ENCODE measurements around the gene GABARAPL2.

Gene GABARAPL2

GRCh38 chr16:75603241-75603640 is 37.1 kb downstream of the GABARAPL2 start:
- peaks cover 78% of the 10 kb centered on the region for H3K36me3 ChIP-seq
- H3K27me3 ChIP-seq (ENCODE audit: insufficient read depth, low read depth, severe bottlenecking) = no peaks in the 10 kb centered on the region
- no peak for DNase-seq
- H3K27ac ChIP-seq = no peak overlapping the region
- no peak overlapping the region for H3K4me3 ChIP-seq (ENCODE audit: low read depth, low read length)
- H3K9me3 ChIP-seq (ENCODE audit: severe bottlenecking) = no peaks in the 10 kb centered on the region
- no peak for TF ChIP-seq CTCF (IDR thresholded peaks at IDR 0.05; ENCODE audit: low read depth, low read length)

- TF ChIP-seq CTCF (IDR thresholded peaks at IDR 0.05; ENCODE audit: low read depth, low read length) = no peak
- H3K36me3 ChIP-seq = peaks cover 79% of the 10 kb centered on the region
- no peak for DNase-seq
- no peak overlapping the region for H3K4me3 ChIP-seq (ENCODE audit: low read depth, low read length)
- H3K9me3 ChIP-seq (ENCODE audit: severe bottlenecking) = no peaks in the 10 kb centered on the region
- H3K27ac ChIP-seq = no peak overlapping the region
- H3K27me3 ChIP-seq (ENCODE audit: insufficient read depth, low read depth, severe bottlenecking) = no peaks in the 10 kb centered on the region
Measured at GRCh38 chr16:75606507-75606906, 40.3 kb downstream of the GABARAPL2 start.

GRCh38 chr16:75614066-75614897 is 48.1 kb downstream of the GABARAPL2 start:
- Histone ChIP-seq H3K9me3 (ENCODE audit: severe bottlenecking) (no peaks in the 10 kb centered on the region), H3K27ac (no peak overlapping the region), H3K27me3 (ENCODE audit: insufficient read depth, low read depth, severe bottlenecking) (no peaks in the 10 kb centered on the region), H3K4me3 (ENCODE audit: low read depth, low read length) (no peak overlapping the region), H3K36me3 (peaks cover 70% of the 10 kb centered on the region)
- no peak for DNase-seq
- TF ChIP-seq CTCF (IDR thresholded peaks at IDR 0.05; ENCODE audit: low read depth, low read length) = no peak

GRCh38 chr16:75615619-75616018 is 49.4 kb downstream of the GABARAPL2 start:
- Histone ChIP-seq H3K4me3 (ENCODE audit: low read depth, low read length) (no peak overlapping the region), H3K36me3 (peaks cover 67% of the 10 kb centered on the region), H3K9me3 (ENCODE audit: severe bottlenecking) (no peaks in the 10 kb centered on the region), H3K27ac (no peak overlapping the region), H3K27me3 (ENCODE audit: insufficient read depth, low read depth, severe bottlenecking) (no peaks in the 10 kb centered on the region)
- TF ChIP-seq CTCF (IDR thresholded peaks at IDR 0.05; ENCODE audit: low read depth, low read length) = no peak
- DNase-seq = no peak

- Histone ChIP-seq H3K4me3 (ENCODE audit: low read depth, low read length) (no peak overlapping the region), H3K9me3 (ENCODE audit: severe bottlenecking) (no peaks in the 10 kb centered on the region), H3K27me3 (ENCODE audit: insufficient read depth, low read depth, severe bottlenecking) (no peaks in the 10 kb centered on the region), H3K27ac (no peak overlapping the region), H3K36me3 (peaks cover 58% of the 10 kb centered on the region)
- no peak for DNase-seq
- TF ChIP-seq CTCF (IDR thresholded peaks at IDR 0.05; ENCODE audit: low read depth, low read length) = no peak
Measured at GRCh38 chr16:75616521-75617010, 50.4 kb downstream of the GABARAPL2 start.

Data from WERI-Rb-1 (cell line).